GM21723 (cell line): ENCODE measurements around the gene PEAK1.
"Not testable (repeated sequence)": the region's sequence is repeated elsewhere in the genome, so short reads cannot be mapped to it uniquely, and the experiment has no call there.

Source experiments
- ATAC-seq: cut with Tn5 transposase; IDR thresholded peaks from one replicate; pipeline ENCODE4 v1.9.1; 2021; ENCODE audit warnings: mild to moderate bottlenecking, moderate library complexity; ENCODE audit not compliant: unreplicated experiment

The PEAK1 gene

GRCh38 chr15:77421370-77421700, 1.4 kb upstream of the PEAK1 start:
- ATAC-seq, result no peak

- peak; percentile 51 for ATAC-seq
Observed at GRCh38 chr15:77420610-77421369, 886 bp upstream of the PEAK1 start, which contains the start of gene HMG20A. Gene HMG20A, plus strand, starts transcription at chr15:77420888. Its CDS starts 37,520 bp downstream, at chr15:77458408.

DNA sequence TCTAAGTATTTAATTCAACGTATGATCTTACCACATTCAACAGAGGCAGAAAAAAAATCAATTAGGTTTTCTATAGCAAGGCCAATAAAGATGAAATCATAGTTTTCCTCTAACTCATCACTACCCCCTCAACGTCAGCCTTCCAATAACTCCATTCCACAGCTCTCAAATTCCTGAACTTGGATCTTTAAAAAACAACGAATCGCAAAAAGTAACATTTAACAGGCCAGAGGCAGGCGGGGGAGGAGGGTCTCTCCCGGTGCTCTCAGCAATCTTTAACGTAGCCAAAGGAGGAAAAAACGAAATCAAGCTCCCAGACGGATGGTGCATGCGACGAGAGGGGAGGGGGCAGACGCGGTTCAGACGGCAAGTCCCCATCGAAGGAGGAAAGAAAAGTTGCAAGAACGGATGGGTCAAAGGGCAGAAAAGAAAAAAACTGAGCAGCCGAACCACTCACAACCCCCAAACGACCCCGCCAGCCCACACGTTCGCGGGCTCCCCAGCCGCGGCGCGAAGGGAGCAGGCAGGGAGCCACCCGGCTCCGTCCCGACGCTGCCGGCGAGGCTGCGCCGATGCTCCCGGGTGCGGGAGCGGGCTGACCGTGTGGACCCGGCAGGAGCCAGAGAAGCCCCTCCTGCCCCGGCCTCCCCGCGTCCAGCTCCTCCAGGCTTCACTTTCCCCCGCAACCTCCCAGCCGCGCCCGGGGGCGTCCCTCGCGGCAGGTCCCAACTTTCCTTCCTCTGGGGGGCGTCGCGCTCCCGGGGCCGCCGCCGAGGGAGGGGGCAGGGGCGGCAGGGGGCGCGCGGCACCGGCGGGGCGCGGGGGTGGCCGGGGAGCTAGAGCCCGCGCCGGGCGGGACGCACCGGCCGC, 703 bp downstream of the PEAK1 start:
- no peak for ATAC-seq

DNA sequence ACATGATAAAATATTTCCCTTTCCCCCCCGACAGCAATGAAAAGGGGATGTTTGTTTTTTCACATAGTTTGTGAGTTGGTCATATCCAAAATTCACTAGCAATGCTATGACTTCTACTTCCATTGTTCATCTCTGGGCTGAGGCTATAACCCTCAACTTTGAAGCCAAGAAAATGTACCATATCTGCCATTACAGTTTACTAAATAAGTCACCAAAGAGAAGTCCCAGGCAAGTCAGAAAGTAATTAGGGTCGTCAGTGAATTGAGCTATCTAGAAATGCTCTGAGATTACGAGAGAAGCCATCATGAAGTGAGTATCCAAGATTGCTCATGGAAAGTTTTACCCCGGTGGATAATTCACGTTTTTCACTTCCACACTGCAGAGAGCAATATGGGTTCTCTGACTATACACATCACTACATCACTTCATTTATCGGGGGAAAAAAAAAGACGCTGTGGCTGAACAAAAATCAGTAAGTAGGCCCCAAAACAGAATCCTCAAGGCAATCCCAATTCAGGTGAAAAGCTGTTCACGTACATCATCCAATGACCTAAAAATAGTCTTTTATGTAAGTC, 1.4 kb downstream of the PEAK1 start:
- ATAC-seq, result no peak

DNA sequence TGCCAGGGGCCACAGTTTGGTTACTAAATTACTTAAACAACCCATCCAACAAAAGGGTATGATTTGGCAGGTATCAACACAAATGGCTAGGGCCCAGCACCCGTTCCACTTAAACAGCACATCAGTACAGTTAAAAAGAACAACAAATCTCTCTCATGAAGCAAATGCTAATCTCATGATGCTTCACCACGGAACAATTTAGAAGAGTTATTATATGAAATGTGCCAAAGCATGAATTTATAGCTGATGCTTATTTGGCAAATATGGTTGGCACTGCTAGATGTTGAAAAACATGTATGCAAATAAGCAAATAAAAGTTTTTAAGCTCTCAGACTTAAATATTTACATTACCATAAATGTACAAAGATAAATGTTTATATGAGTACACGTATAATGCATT, 2.3 kb downstream of the PEAK1 start:
- ATAC-seq, result no peak

DNA sequence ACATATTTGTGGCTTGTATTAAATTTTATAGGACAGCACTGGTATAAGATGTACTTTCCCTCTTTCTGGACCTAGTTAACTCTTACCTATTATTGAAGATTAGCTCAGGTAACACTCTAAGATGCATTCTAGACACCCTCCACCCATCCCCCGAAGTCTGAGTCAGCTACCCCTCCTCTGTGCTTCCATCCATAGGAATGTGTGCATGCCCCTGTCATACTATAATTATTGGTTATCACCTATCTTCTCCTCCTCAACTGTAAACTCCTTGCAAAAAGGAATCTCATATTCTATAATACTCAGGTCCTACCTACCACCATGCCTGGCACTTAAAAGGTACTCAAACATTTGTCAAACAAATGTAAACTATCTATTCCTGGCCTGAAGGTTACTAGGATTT, 3.0 kb downstream of the PEAK1 start:
- ATAC-seq, result no peak

DNA sequence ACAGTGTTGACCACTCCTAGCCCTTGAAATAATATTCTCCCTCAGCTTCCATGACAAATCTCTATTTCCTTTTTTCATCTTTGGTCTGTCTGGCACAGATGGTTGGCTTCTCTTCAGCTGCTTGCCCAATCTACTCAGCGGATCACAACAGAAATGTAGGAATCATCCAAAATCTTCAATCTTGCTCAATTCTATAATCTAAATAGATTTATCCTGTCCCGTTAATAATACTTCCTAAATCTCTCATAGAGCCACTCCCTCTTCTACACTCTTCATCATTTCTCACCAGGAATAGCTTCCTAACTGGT, 3.8 kb downstream of the PEAK1 start:
- ATAC-seq, result no peak

DNA sequence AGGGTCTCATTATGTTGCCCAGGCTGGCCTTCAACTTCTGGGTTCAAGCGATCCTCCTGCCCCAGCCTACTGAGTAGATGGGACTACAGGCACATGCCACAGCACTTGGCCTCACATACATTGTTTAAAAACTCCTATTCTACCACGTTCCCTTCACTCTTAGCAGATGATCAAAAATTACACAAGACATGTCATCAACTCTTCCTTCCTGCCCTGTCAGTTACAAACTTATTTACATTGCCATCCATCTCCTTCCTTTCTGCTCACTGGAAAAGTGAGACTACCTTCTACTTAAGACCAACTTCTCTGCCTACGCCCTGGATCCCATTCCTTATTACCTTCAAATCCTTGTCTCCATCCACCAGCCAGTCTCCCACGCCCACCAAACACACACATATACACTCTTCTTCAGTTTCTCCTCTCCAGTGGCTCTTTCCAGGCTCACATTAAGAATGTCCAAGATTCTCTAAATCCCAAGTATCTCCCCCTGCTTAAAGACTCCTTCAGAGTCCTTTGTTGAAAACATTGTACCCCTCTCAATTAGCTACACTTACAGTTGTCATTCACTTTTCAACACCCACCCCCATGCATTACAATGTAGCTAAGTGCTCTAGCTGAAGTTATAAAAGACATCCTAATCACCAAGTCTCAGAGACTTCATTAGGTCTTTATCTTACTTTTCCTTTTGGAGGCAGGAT, 4.3 kb downstream of the PEAK1 start:
- no peak for ATAC-seq

- no peak for ATAC-seq
Observed at GRCh38 chr15:77414789-77415442, 5.0 kb downstream of the PEAK1 start.

DNA sequence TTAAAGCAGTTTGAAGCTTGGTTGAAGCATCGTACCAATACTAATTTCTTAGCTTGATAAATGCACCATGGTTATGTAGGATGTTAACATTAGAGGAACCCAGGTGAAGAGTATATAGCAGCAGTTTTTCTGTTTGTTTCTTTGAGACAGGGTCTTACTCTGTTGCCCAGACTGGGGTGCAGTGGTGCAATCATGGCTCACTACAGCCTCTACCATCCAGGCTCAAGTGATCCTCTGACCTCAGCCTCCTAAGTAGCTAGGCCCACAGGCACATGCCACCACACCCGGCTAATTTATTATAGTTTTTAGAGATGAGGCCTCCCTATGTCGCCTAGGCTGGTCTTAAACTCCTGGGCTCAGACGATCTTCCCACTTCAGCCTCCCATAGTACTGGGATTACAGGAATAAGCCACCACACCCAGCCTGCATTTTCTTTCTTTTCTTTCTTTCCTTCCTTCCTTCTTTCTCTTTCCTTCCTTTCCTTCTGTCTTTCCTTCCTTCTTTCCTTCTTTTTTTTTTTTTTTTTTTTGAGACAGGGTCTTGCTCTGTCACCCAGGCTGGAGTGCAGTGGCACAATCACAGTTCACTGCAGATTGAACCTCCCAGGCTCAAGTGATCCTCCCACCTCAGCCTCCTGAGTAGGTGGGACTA, 6.1 kb downstream of the PEAK1 start:
- ATAC-seq, result no peak

DNA sequence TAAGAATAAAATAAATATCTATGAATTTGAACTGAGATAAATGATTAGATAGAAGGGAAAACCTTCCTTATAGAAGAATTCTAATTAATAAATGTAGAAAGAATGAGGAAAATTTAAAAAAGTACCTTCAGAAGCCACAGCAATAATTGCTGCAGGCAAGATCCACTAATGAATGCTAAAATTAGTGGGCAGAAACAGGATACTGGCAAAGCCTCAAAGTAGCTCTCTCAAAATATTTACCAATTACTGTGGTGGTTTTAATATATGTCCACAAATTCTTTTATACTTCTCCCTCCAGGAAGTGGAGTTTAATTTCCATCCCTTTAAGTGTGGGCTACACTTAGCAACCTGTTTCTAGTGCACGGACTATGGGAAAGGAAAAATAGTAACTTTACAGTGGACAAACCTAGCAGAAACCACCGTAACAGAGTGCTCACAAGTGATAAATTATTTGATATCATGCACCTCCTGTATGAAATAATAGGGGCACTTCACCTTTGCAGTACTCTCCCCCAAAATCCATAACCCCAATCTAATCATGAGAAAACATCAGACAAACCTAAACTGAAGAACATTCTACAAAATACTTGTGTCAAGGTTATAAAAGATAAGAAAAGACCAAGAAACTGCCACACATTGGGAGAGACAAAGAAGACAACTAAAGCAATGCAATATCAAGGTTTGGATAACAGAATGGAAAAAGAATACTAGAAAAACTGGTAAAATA, 6.8 kb downstream of the PEAK1 start:
- no peak for ATAC-seq

- no peak for ATAC-seq
Observed at GRCh38 chr15:77411619-77411976, 8.3 kb downstream of the PEAK1 start.

GRCh38 chr15:77410701-77411618, 8.9 kb downstream of the PEAK1 start:
- no peak for ATAC-seq

- not testable (repeated sequence) for ATAC-seq
Observed at GRCh38 chr15:77410157-77410500, 9.8 kb downstream of the PEAK1 start.

- peak; percentile 80 for ATAC-seq
Observed at GRCh38 chr15:77409259-77410156, 10.4 kb downstream of the PEAK1 start.

GRCh38 chr15:77406846-77407245, 13.1 kb downstream of the PEAK1 start:
- no peak for ATAC-seq

DNA sequence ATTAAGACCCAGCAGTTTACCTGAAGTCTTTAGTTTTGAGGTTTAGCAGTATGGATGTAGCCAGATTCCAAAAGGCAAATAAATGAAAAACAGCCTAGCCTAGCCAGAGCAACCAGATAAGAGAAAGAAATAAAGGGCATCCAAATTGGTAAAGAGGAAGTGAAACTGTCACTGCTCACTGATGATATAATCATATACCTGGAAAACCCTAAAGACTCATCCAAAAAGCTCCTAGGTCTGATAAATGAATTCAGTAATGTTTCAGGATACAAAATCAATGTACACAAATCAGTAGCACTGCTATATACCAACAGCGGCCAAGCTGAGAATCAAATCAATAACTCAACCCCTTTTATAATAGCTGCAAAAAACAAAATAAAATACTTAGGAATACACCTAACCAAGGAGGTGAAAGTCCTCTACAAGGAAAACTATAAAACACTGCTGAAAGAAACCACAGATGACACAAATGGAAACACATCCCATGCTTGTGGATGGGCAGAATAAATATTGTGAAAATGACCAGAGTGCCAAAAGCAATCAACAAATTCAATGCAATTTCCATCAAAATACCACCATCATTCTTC, 13.6 kb downstream of the PEAK1 start:
- ATAC-seq, result not testable (repeated sequence)
